H1 (cell line): Measurements from ENCODE around the gene PROSER3. TPM values are rescaled to one million over a fixed set of nuclear protein-coding genes. Genes with fewer than 3 reads are reported as not detected.

Source experiments
- TAF7 ChIP-seq: optimal IDR thresholded peaks from 2 replicates; pipeline ENCODE3; 2011; ENCODE audit warnings: low read depth, mild to moderate bottlenecking, inconsistent platforms, low read length, moderate library complexity, borderline replicate concordance
- polyA plus RNA-seq, 7 experiments: library from polyadenylated mRNA; depleted of rRNA in 3 of 7; stranded (reverse) in 5 of 7; unstranded in 2 of 7; fragments of >200 nt in 5 of 7; fragments of 200-250 nt in 2 of 7; gene quantifications; 1 replicate in 5 of 7; 2 replicates in 1 of 7; 4 replicates in 1 of 7; pipeline versions ENCODE4 v1.2.1 to v1.2.3, GENCODE V29; 2011 to 2013; ENCODE audit warnings: missing spikeins in 2 of 7, mixed read lengths in 2 of 7
- total RNA-seq: library from RNA; stranded (reverse); fragmentation: NEBNext Ultra II Directional; extraction: Animal tissue kit (Norgen Biotek cat#: 25700); gene quantifications from 2 replicates; pipeline ENCODE4 v1.2.1, GENCODE V29; 2021

The PROSER3 gene
- total and polyA plus RNA-seq, 2 of the 8 experiments (the other 6 are each of a cell fraction or from before 2014, with no cell fraction given), result 17.8 to 28.9 TPM

GRCh38 chr19:35779033-35779432, 21.1 kb downstream of the PROSER3 start (continued):
- TF ChIP-seq TAF7, result no peak
